Activated CD8-positive, alpha-beta T cell treated with anti-CD3 and anti-CD28 coated beads for 36 hours (primary cell): ENCODE results near the gene COL15A1. TPM values are rescaled to one million over a fixed set of nuclear protein-coding genes. Genes with fewer than 3 reads are reported as not detected.

Experiments
- ATAC-seq: fragments of 200-7000 bp; cut with Tn5 transposase; one replicate; pipeline ENCODE4 v1.10.0; 2021; ENCODE audit warnings: mild to moderate bottlenecking, moderate library complexity
- CTCF ChIA-PET: fragments of 350-600 bp; sonication (Branson Sonifier 250); formaldehyde crosslinking; loops from one replicate; lab custom pipeline; 2021; ENCODE audit warnings: antibody characterized with exemption; lab: Charles Lee
- POLR2A ChIA-PET: fragments of 350-600 bp; sonication (Branson Sonifier 250); formaldehyde crosslinking; loops from one replicate; lab custom pipeline; 2021; ENCODE audit warnings: antibody characterized with exemption; lab: Charles Lee
- DNase-seq: peaks from one replicate; pipeline ENCODE4 v3.0.0-alpha.2; 2020
- H3K27ac Mint-ChIP-seq: one replicate; pipeline ENCODE4 v1.8.0; 2021; ENCODE audit warnings: mild to moderate bottlenecking, mixed read lengths
- H3K27me3 Mint-ChIP-seq: one replicate; pipeline ENCODE4 v1.8.0; 2021; ENCODE audit warnings: mixed read lengths
- H3K36me3 Mint-ChIP-seq: one replicate; pipeline ENCODE4 v1.8.0; 2021; ENCODE audit warnings: low read depth, mixed read lengths
- H3K4me1 Mint-ChIP-seq: one replicate; pipeline ENCODE4 v1.8.0; 2021; ENCODE audit warnings: low read depth, mixed read lengths
- H3K4me3 Mint-ChIP-seq: one replicate; pipeline ENCODE4 v1.8.0; 2021; ENCODE audit warnings: mild to moderate bottlenecking, moderate library complexity, mixed read lengths
- H3K9me3 Mint-ChIP-seq: one replicate; pipeline ENCODE4 v1.8.0; 2021; ENCODE audit warnings: mixed read lengths
- intact Hi-C: fragments of 100-400 bp; cut with micrococcal nuclease; formaldehyde crosslinking; loops from one replicate; pipeline ENCODE4 v1.10.0; 2022
- total RNA-seq, 2 experiments: library from RNA; stranded (reverse); gene quantifications; one replicate each; pipeline ENCODE4 v1.2.3, GENCODE V29; 2021
- TF ChIP-seq, protein P1 (sequence below): fragments of 200-600 bp; IDR thresholded peaks from one replicate; pipeline ENCODE4 v1.8.0; 2022; ENCODE audit warnings: antibody characterized with exemption, mild to moderate bottlenecking

The COL15A1 gene
- total RNA-seq, 2 experiments from 2014 or later: 0.07 TPM; not detected in 1

GRCh38 chr9:98921732-98922131, 22.0 kb upstream of the COL15A1 start:
- POLR2A ChIA-PET: interaction anchor here (0.6 kb wide), 1 partner anchor 458 kb away, joined by 3 read pairs; no protein-coding TSS in a partner anchor
- Mint-ChIP-seq H3K27me3 (no peaks in the 10 kb centered on the region), H3K4me1 (no peaks in the 10 kb centered on the region), H3K9me3 (no peaks in the 10 kb centered on the region), H3K36me3 (no peaks in the 10 kb centered on the region), H3K27ac (no peak overlapping the region), H3K4me3 (no peak overlapping the region)
- CTCF ChIA-PET: interaction anchor here (1.2 kb wide), 1 partner anchor 12 kb away, joined by 3 read pairs; no protein-coding TSS in a partner anchor
- TF ChIP-seq, protein P1, sequence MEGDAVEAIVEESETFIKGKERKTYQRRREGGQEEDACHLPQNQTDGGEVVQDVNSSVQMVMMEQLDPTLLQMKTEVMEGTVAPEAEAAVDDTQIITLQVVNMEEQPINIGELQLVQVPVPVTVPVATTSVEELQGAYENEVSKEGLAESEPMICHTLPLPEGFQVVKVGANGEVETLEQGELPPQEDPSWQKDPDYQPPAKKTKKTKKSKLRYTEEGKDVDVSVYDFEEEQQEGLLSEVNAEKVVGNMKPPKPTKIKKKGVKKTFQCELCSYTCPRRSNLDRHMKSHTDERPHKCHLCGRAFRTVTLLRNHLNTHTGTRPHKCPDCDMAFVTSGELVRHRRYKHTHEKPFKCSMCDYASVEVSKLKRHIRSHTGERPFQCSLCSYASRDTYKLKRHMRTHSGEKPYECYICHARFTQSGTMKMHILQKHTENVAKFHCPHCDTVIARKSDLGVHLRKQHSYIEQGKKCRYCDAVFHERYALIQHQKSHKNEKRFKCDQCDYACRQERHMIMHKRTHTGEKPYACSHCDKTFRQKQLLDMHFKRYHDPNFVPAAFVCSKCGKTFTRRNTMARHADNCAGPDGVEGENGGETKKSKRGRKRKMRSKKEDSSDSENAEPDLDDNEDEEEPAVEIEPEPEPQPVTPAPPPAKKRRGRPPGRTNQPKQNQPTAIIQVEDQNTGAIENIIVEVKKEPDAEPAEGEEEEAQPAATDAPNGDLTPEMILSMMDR: no peak
- intact Hi-C loops: no loop called here
- DNase-seq: no peak
- no peak for ATAC-seq

GRCh38 chr9:98922721-98923435, 20.8 kb upstream of the COL15A1 start:
- DNase-seq: no peak
- H3K9me3 Mint-ChIP-seq: no peaks in the 10 kb centered on the region
- no peak overlapping the region for H3K27ac Mint-ChIP-seq
- intact Hi-C loops: no loop called here
- H3K36me3 Mint-ChIP-seq: no peaks in the 10 kb centered on the region
- TF ChIP-seq, protein P1: no peak
- POLR2A ChIA-PET: no interaction called here
- H3K4me3 Mint-ChIP-seq: no peak overlapping the region
- CTCF ChIA-PET: interaction anchor here (1.2 kb wide), 1 partner anchor 13 kb away, joined by 3 read pairs; no protein-coding TSS in a partner anchor
- no peaks in the 10 kb centered on the region for H3K4me1 Mint-ChIP-seq
- ATAC-seq: no peak
- no peaks in the 10 kb centered on the region for H3K27me3 Mint-ChIP-seq

DNA sequence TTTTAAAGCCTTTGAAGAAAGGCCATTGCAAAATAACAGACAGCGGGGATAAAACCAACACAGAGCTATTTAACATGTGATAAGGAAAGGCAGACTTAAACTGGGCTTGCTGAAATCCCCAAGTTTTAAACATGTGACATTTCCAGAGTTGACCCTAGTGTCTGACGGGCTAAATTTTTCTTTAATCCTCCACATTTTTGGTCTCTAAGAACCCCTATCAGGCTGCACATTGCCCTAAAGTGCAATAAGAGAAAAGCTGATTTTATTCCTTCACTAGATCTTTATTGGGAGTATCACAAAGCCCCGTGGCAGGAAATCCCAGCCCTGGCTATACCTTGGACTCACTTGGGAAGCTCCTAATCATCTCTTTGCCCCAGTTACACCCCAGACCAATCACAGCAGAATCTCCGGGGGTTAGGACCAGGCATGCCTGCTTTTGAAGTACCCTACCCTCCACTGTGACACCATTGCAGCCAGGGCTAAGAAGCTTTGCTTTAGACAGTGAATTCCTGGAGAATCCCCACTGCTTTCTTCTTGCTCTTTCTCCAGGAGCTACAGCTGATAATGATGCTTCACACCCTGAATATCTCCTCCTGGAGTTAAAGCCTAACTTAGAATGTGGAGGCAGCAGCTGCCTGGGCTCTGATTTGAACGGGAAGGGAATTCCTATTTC, 20.1 kb upstream of the COL15A1 start:
- TF ChIP-seq, protein P1: no peak

GRCh38 chr9:98924946-98925820, 18.5 kb upstream of the COL15A1 start:
- TF ChIP-seq, protein P1: no peak
- Mint-ChIP-seq H3K4me1 (no peaks in the 10 kb centered on the region), H3K27ac (no peak overlapping the region), H3K36me3 (no peaks in the 10 kb centered on the region), H3K27me3 (peaks cover 5% of the 10 kb centered on the region), H3K4me3 (no peak overlapping the region), H3K9me3 (no peaks in the 10 kb centered on the region)
- ATAC-seq: no peak
- ChIA-PET POLR2A (no interaction called here), CTCF (no interaction called here)
- intact Hi-C loops: no loop called here
- DNase-seq: no peak

More for the DNA sequence above, 20.1 kb upstream of the COL15A1 start:
- DNase-seq (no peak), ATAC-seq (no peak)
- ChIA-PET POLR2A (no interaction called here), CTCF (interaction anchor here (1.0 kb wide), 1 partner anchor 117 kb away, joined by 3 read pairs; no protein-coding TSS in a partner anchor)
- no peak overlapping the region for H3K27ac Mint-ChIP-seq
- H3K4me3 Mint-ChIP-seq: no peak overlapping the region
- H3K27me3 Mint-ChIP-seq: peaks cover 2% of the 10 kb centered on the region
- no peaks in the 10 kb centered on the region for H3K36me3 Mint-ChIP-seq
- intact Hi-C loops: no loop called here
- H3K4me1 Mint-ChIP-seq: no peaks in the 10 kb centered on the region
- H3K9me3 Mint-ChIP-seq: no peaks in the 10 kb centered on the region
